A549 (cell line): ENCODE data around the gene BLCAP.

Experiments
- ATOH8 ChIP-seq: fragments of 250-450 bp; sonication (Bioruptor Pico); IDR thresholded peaks from 2 replicates; pipeline ENCODE4 v1.5.0; 2020; ENCODE audit warnings: low read depth, mild to moderate bottlenecking, moderate library complexity
- CTCF ChIP-seq: fragments of >200 bp; sonication (Bioruptor Twin); formaldehyde crosslinking; IDR thresholded peaks from 3 replicates; pipeline ENCODE4 v1.5.1; 2016
- HDAC2 ChIP-seq: fragments of 200-600 bp; sonication (generic); IDR thresholded peaks from 2 replicates; pipeline ENCODE4 v1.6.1; 2016
- HMGXB4 ChIP-seq: fragments of 250-450 bp; sonication (Bioruptor Pico); IDR thresholded peaks from 2 replicates; pipeline ENCODE4 v1.5.0; 2021; ENCODE audit warnings: mild to moderate bottlenecking, moderate library complexity, borderline replicate concordance
- HOXB13 ChIP-seq: fragments of 250-450 bp; sonication (Bioruptor Pico); IDR thresholded peaks from 2 replicates; pipeline ENCODE4 v1.5.0; 2020; ENCODE audit warnings: low read depth, mild to moderate bottlenecking, moderate library complexity
- POLR2A ChIP-seq: IDR thresholded peaks from 2 replicates; pipeline ENCODE4 v1.6.1; 2012; ENCODE audit warnings: mild to moderate bottlenecking, low read length
- RARB ChIP-seq: fragments of 250-450 bp; sonication (Bioruptor Pico); IDR thresholded peaks from 2 replicates; pipeline ENCODE4 v1.8.0; 2021; ENCODE audit warnings: mild to moderate bottlenecking, moderate library complexity
- REST ChIP-seq: fragments of 200-600 bp; sonication (generic); IDR thresholded peaks from 2 replicates; pipeline ENCODE4 v1.6.1; 2016; ENCODE audit warnings: antibody characterized with exemption, mild to moderate bottlenecking, moderate library complexity
- RFX5 ChIP-seq: fragments of 450-650 bp; IDR thresholded peaks from 2 replicates; pipeline ENCODE4 v1.7.1; 2014; ENCODE audit warnings: antibody characterized with exemption, mild to moderate bottlenecking, moderate library complexity
- USF2 ChIP-seq: fragments of 450-650 bp; IDR thresholded peaks from 2 replicates; pipeline ENCODE4 v1.6.1; 2014; ENCODE audit warnings: antibody characterized with exemption
- ZC3H11A ChIP-seq: fragments of 450-650 bp; IDR thresholded peaks from 2 replicates; pipeline ENCODE4 v1.6.1; 2014; ENCODE audit warnings: antibody characterized with exemption, mild to moderate bottlenecking

GRCh38 chr20:37565134-37565811 lies 37.6 kb upstream of the BLCAP start:
- TF ChIP-seq CTCF, result no peak
- no peak for TF ChIP-seq REST
- no peak for TF ChIP-seq POLR2A
- no peak for TF ChIP-seq HMGXB4 (CRISPR knock-in tag)
- no peak for TF ChIP-seq ATOH8
- TF ChIP-seq HOXB13, result no peak
- no peak for TF ChIP-seq RARB
- no peak for TF ChIP-seq HDAC2
- no peak for TF ChIP-seq RFX5
- no peak for TF ChIP-seq USF2
- no peak for TF ChIP-seq ZC3H11A
